Activated naive CD8-positive, alpha-beta T cell (primary cell): ENCODE measurements around the gene NSMF.

Source experiments
- H3K27ac Mint-ChIP-seq: one replicate; pipeline ENCODE4 v1.8.0; 2021; ENCODE audit warnings: mixed read lengths
- H3K27me3 Mint-ChIP-seq: one replicate; pipeline ENCODE4 v1.8.0; 2021; ENCODE audit warnings: mixed read lengths
- H3K36me3 Mint-ChIP-seq: one replicate; pipeline ENCODE4 v1.8.0; 2021; ENCODE audit warnings: mixed read lengths
- H3K4me1 Mint-ChIP-seq: one replicate; pipeline ENCODE4 v1.8.0; 2021; ENCODE audit warnings: low read depth, mixed read lengths
- H3K4me3 Mint-ChIP-seq: one replicate; pipeline ENCODE4 v1.8.0; 2021; ENCODE audit warnings: mild to moderate bottlenecking, mixed read lengths
- H3K9me3 Mint-ChIP-seq: one replicate; pipeline ENCODE4 v1.8.0; 2021; ENCODE audit warnings: low read depth, mixed read lengths

The NSMF gene

GRCh38 chr9:137459152-137459600 is at the start of gene NSMF:
Gene NSMF, minus strand, starts transcription at chr9:137459334. Its CDS starts 232 bp downstream, at chr9:137459102.
- no peaks in the 10 kb centered on the region for H3K36me3 Mint-ChIP-seq
- peaks cover 30% of the 10 kb centered on the region for H3K4me1 Mint-ChIP-seq
- peak within 1 kb of the TSS; percentile 64 for H3K27ac Mint-ChIP-seq
- no peaks in the 10 kb centered on the region for H3K27me3 Mint-ChIP-seq
- no peaks in the 10 kb centered on the region for H3K9me3 Mint-ChIP-seq
- H3K4me3 Mint-ChIP-seq, result peak within 1 kb of the TSS; percentile 52

GRCh38 chr9:137506702-137507171 is 47.6 kb upstream of the NSMF start:
- H3K27ac Mint-ChIP-seq, result no peak overlapping the region
- no peak overlapping the region for H3K4me3 Mint-ChIP-seq
- peaks cover under 1% of the 10 kb centered on the region for H3K4me1 Mint-ChIP-seq
- H3K9me3 Mint-ChIP-seq, result no peaks in the 10 kb centered on the region
- H3K27me3 Mint-ChIP-seq, result no peaks in the 10 kb centered on the region
- no peaks in the 10 kb centered on the region for H3K36me3 Mint-ChIP-seq

GRCh38 chr9:137506274-137506673 is 47.1 kb upstream of the NSMF start:
- no peaks in the 10 kb centered on the region for H3K36me3 Mint-ChIP-seq
- H3K9me3 Mint-ChIP-seq, result no peaks in the 10 kb centered on the region

GRCh38 chr9:137505421-137506140 is 46.4 kb upstream of the NSMF start:
- Mint-ChIP-seq H3K9me3 (no peaks in the 10 kb centered on the region), H3K4me3 (no peak overlapping the region), H3K27ac (no peak overlapping the region), H3K36me3 (no peaks in the 10 kb centered on the region), H3K27me3 (no peaks in the 10 kb centered on the region), H3K4me1 (peaks cover 2% of the 10 kb centered on the region)

More at GRCh38 chr9:137506274-137506673, 47.1 kb upstream of the NSMF start:
- no peaks in the 10 kb centered on the region for H3K27me3 Mint-ChIP-seq
- no peak overlapping the region for H3K4me3 Mint-ChIP-seq
- H3K4me1 Mint-ChIP-seq, result peaks cover 2% of the 10 kb centered on the region
- no peak overlapping the region for H3K27ac Mint-ChIP-seq

GRCh38 chr9:137504432-137504777 is 45.3 kb upstream of the NSMF start:
- H3K27me3 Mint-ChIP-seq, result no peaks in the 10 kb centered on the region
- no peak overlapping the region for H3K4me3 Mint-ChIP-seq
- H3K4me1 Mint-ChIP-seq, result peaks cover 2% of the 10 kb centered on the region
- H3K27ac Mint-ChIP-seq, result no peak overlapping the region
- no peaks in the 10 kb centered on the region for H3K36me3 Mint-ChIP-seq
- H3K9me3 Mint-ChIP-seq, result no peaks in the 10 kb centered on the region

GRCh38 chr9:137502008-137502911 is 43.1 kb upstream of the NSMF start:
- H3K27ac Mint-ChIP-seq, result peak overlapping the region; percentile 34
- no peaks in the 10 kb centered on the region for H3K9me3 Mint-ChIP-seq
- peaks cover 2% of the 10 kb centered on the region for H3K4me1 Mint-ChIP-seq
- H3K36me3 Mint-ChIP-seq, result no peaks in the 10 kb centered on the region
- no peak overlapping the region for H3K4me3 Mint-ChIP-seq
- no peaks in the 10 kb centered on the region for H3K27me3 Mint-ChIP-seq

- Mint-ChIP-seq H3K27me3 (no peaks in the 10 kb centered on the region), H3K4me3 (no peak overlapping the region), H3K36me3 (no peaks in the 10 kb centered on the region), H3K4me1 (peaks cover 2% of the 10 kb centered on the region), H3K27ac (peak overlapping the region; percentile 34), H3K9me3 (no peaks in the 10 kb centered on the region)
Measured at GRCh38 chr9:137501457-137501856, 42.3 kb upstream of the NSMF start.

- Mint-ChIP-seq H3K4me3 (no peak overlapping the region), H3K36me3 (no peaks in the 10 kb centered on the region), H3K27ac (no peak overlapping the region), H3K4me1 (peaks cover 2% of the 10 kb centered on the region), H3K9me3 (no peaks in the 10 kb centered on the region), H3K27me3 (no peaks in the 10 kb centered on the region)
Measured at GRCh38 chr9:137500666-137501397, 41.7 kb upstream of the NSMF start.

GRCh38 chr9:137499858-137500661 is 40.9 kb upstream of the NSMF start:
- Mint-ChIP-seq H3K27me3 (no peaks in the 10 kb centered on the region), H3K27ac (no peak overlapping the region), H3K9me3 (no peaks in the 10 kb centered on the region), H3K4me1 (peaks cover 2% of the 10 kb centered on the region), H3K36me3 (no peaks in the 10 kb centered on the region), H3K4me3 (no peak overlapping the region)

- Mint-ChIP-seq H3K9me3 (no peaks in the 10 kb centered on the region), H3K36me3 (no peaks in the 10 kb centered on the region), H3K27me3 (no peaks in the 10 kb centered on the region), H3K4me3 (no peak overlapping the region), H3K4me1 (peaks cover 2% of the 10 kb centered on the region), H3K27ac (no peak overlapping the region)
Measured at GRCh38 chr9:137499416-137499815, 40.3 kb upstream of the NSMF start.

GRCh38 chr9:137498720-137499150 is 39.6 kb upstream of the NSMF start:
- Mint-ChIP-seq H3K9me3 (no peaks in the 10 kb centered on the region), H3K36me3 (no peaks in the 10 kb centered on the region), H3K27ac (no peak overlapping the region), H3K4me3 (no peak overlapping the region), H3K4me1 (peaks cover 2% of the 10 kb centered on the region), H3K27me3 (no peaks in the 10 kb centered on the region)

- no peaks in the 10 kb centered on the region for H3K27me3 Mint-ChIP-seq
- no peaks in the 10 kb centered on the region for H3K9me3 Mint-ChIP-seq
- no peaks in the 10 kb centered on the region for H3K36me3 Mint-ChIP-seq
- no peak overlapping the region for H3K4me3 Mint-ChIP-seq
- no peak overlapping the region for H3K27ac Mint-ChIP-seq
- peaks cover 2% of the 10 kb centered on the region for H3K4me1 Mint-ChIP-seq
Measured at GRCh38 chr9:137497921-137498719, 39.0 kb upstream of the NSMF start.

GRCh38 chr9:137496601-137497375 is 37.7 kb upstream of the NSMF start:
- Mint-ChIP-seq H3K9me3 (no peaks in the 10 kb centered on the region), H3K4me1 (peaks cover 1% of the 10 kb centered on the region), H3K36me3 (no peaks in the 10 kb centered on the region), H3K27me3 (no peaks in the 10 kb centered on the region), H3K27ac (no peak overlapping the region), H3K4me3 (no peak overlapping the region)
